ENCODE results near the gene HOXC10. TPM values are rescaled to one million over a fixed set of nuclear protein-coding genes. Genes with fewer than 3 reads are reported as not detected.

The HOXC10 gene
- total RNA-seq, 1 experiment from 2014 or later, result 3.8 TPM

DNA sequence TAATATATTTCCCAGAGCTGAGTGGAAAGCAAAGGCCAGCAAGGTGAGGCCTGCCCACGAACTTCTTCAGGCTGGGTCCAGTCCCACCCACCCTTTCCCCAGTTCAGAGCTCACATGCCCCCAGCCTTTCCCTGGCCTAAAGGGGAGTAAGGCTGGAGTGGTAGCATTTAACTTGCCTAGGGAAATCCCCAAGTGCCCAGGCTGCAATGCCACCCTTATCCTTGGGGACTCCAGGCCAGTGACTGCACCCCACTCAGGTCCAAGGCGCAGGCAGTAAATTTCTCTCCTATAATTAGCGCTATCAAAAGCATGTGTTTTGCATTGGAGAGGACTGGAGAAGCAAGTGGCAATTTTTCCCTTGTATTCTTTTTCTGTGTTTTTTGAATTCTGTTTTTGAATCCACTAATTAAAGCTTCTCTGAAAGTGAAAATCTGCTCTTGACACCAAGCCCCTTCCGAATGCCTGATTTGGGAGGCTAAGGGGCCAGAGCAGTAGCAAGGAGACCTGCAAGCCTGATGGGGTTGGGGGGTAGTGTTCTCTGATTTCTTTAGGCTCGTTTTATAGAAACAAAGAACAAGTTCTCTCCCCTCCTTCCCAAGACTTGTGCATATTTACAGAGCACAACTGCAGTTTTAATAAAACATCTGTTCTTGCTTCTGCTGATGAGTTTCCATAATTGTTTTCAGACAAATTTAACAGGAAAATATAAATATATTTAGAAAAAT lies 39.8 kb downstream of the HOXC10 start:
- BruUV-seq (replicated peaks), result no TSS peak

DNA sequence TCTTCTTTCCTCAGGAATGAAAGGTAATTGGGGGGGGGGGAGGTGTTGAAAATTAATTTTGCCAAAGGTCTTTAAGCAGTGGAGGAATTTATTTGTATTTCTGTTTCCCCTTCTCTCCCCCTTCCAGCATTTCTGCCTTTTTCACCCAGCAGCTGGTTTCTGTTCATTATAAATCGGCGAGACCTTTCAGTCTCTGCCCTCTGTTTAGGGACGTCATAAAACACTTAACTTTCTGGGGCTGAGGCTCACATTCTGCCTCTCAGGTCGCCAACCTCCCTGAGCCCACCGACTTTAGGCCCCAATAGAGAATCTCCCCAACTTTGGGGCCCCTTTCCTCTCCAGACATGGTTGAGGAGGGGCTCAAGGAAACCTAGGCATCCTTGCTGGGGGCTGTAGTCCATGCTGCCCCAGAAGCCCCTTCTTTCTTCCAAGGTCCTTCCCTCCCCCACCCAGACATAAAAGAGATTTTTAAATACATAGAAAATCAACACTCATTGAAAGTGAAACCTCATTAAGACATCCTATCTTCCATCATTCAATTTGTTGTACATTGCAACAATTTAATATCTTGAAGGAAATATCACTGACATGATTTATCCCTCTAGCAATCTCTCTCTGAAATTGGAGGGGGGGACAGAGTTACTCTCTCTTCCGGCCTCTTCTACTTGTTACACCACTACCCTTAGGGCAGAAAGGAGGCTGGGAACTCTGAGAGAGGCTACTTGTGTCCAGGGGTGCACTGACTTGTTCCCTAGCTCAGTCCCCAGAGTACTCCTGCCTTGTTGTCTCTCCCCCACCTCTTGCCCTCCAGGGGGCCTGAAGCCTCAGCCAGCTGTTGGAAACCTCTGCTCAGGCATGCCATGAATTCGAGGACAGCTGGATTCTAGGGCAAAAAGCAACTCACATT lies 40.8 kb downstream of the HOXC10 start:
- CTCF ChIA-PET, result interaction anchor here (0.6 to 1.0 kb wide), 2 partner anchors 180 to 194 kb away, joined by 3 read pairs; no protein-coding TSS in a partner anchor
- POLR2A ChIA-PET, result interaction anchor here (0.6 kb wide), 1 partner anchor 8 kb away, joined by 3 read pairs; no protein-coding TSS in a partner anchor
- Histone ChIP-seq H3K4me3 (replicated peaks in 1 of 2; ENCODE audit: low read depth in 1 of 2, low read length in 2 of 2) (no peak overlapping the region), H2AFZ (ENCODE audit: low read depth, low read length, poor library complexity, severe bottlenecking) (no peak overlapping the region), H3K27ac (ENCODE audit: low read depth, low read length) (no peak overlapping the region), H3K4me2 (ENCODE audit: low read length) (no peak overlapping the region), H3K9ac (ENCODE audit: low read length) (no peak overlapping the region), H3K9me3 (ENCODE audit: control insufficient read depth in 1 of 2, insufficient read depth in 1 of 2, low read depth in 1 of 2, low read length in 2 of 2) (no peaks in the 10 kb centered on the region), H3K4me1 (ENCODE audit: control insufficient read depth in 1 of 2, insufficient read depth in 2 of 2, low read length in 2 of 2) (peaks cover 7 to 13% of the 10 kb centered on the region in 2 experiments; a peak in 3 of 4 replicates), H3K79me2 (ENCODE audit: insufficient read depth, low read length) (no peaks in the 10 kb centered on the region), H4K20me1 (ENCODE audit: insufficient read depth) (no peaks in the 10 kb centered on the region), H3K36me3 (ENCODE audit: control insufficient read depth in 1 of 2, insufficient read depth in 2 of 2, low read length in 2 of 2) (no peaks in the 10 kb centered on the region), H3K27me3 (ENCODE audit: insufficient read depth, low read length) (no peaks in the 10 kb centered on the region), H3K9me2 (ENCODE audit: insufficient read depth) (no peaks in the 10 kb centered on the region)
- RAD21 ChIA-PET (ENCODE audit: low non-redundant PET in 1 of 2, low total read pairs in 2 of 2, uncharacterized antibody in 2 of 2, unreplicated experiment in 2 of 2), result no interaction called here
- DNase-seq (ENCODE audit: low read depth, low spot score) (no peak), ATAC-seq (no peak)
- BruUV-seq (replicated peaks), result no TSS peak
- TF ChIP-seq, protein P1, sequence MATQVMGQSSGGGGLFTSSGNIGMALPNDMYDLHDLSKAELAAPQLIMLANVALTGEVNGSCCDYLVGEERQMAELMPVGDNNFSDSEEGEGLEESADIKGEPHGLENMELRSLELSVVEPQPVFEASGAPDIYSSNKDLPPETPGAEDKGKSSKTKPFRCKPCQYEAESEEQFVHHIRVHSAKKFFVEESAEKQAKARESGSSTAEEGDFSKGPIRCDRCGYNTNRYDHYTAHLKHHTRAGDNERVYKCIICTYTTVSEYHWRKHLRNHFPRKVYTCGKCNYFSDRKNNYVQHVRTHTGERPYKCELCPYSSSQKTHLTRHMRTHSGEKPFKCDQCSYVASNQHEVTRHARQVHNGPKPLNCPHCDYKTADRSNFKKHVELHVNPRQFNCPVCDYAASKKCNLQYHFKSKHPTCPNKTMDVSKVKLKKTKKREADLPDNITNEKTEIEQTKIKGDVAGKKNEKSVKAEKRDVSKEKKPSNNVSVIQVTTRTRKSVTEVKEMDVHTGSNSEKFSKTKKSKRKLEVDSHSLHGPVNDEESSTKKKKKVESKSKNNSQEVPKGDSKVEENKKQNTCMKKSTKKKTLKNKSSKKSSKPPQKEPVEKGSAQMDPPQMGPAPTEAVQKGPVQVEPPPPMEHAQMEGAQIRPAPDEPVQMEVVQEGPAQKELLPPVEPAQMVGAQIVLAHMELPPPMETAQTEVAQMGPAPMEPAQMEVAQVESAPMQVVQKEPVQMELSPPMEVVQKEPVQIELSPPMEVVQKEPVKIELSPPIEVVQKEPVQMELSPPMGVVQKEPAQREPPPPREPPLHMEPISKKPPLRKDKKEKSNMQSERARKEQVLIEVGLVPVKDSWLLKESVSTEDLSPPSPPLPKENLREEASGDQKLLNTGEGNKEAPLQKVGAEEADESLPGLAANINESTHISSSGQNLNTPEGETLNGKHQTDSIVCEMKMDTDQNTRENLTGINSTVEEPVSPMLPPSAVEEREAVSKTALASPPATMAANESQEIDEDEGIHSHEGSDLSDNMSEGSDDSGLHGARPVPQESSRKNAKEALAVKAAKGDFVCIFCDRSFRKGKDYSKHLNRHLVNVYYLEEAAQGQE (IDR thresholded peaks at IDR 0.05; ENCODE audit: low read depth), result no peak
- TF ChIP-seq CBX3 (IDR thresholded peaks at IDR 0.05; ENCODE audit: low read depth), result no peak
- intact Hi-C loops (cut with micrococcal nuclease), result no loop called here

More for the DNA sequence above, 39.8 kb downstream of the HOXC10 start:
- H3K27ac ChIP-seq (ENCODE audit: low read depth, low read length), result no peak overlapping the region
- TF ChIP-seq POLR2A (IDR thresholded peaks at IDR 0.05; ENCODE audit: borderline replicate concordance, extremely low read depth, insufficient read depth, insufficient read length) (no peak), SP1 (IDR thresholded peaks at IDR 0.05; ENCODE audit: low read depth) (no peak), ZNF274 (IDR thresholded peaks at IDR 0.05; ENCODE audit: low read depth, low read length) (no peak)
- ChIA-PET CTCF (interaction anchor here (0.6 to 5.3 kb wide), 5 partner anchors 8 to 195 kb away, joined by 3 to 38 read pairs (median 3); partner anchors contain the start of genes HOXC5 and HOXC9), POLR2A (interaction anchor here (0.6 kb wide), 1 partner anchor 30 kb away, joined by 8 read pairs; no protein-coding TSS in a partner anchor), RAD21 (ENCODE audit: low non-redundant PET in 1 of 2, low total read pairs in 2 of 2, uncharacterized antibody in 2 of 2, unreplicated experiment in 2 of 2) (no interaction called here)
- no peaks in the 10 kb centered on the region for H3K9me3 ChIP-seq (ENCODE audit: control insufficient read depth in 1 of 2, insufficient read depth in 1 of 2, low read depth in 1 of 2, low read length in 2 of 2)
- H3K9me2 ChIP-seq (ENCODE audit: insufficient read depth), result no peaks in the 10 kb centered on the region
- no peaks in the 10 kb centered on the region for H3K36me3 ChIP-seq (ENCODE audit: control insufficient read depth in 1 of 2, insufficient read depth in 2 of 2, low read length in 2 of 2)
- no peaks in the 10 kb centered on the region for H4K20me1 ChIP-seq (ENCODE audit: insufficient read depth)
- H3K4me2 ChIP-seq (ENCODE audit: low read length), result no peak overlapping the region
- no peak for DNase-seq (ENCODE audit: low read depth, low spot score)
- no peak overlapping the region for H3K9ac ChIP-seq (ENCODE audit: low read length)
- no peak overlapping the region for H3K4me3 ChIP-seq (replicated peaks in 1 of 2; ENCODE audit: low read depth in 1 of 2, low read length in 2 of 2)
- peaks cover 7 to 17% of the 10 kb centered on the region in 2 experiments; a peak in 3 of 4 replicates for H3K4me1 ChIP-seq (ENCODE audit: control insufficient read depth in 1 of 2, insufficient read depth in 2 of 2, low read length in 2 of 2)
- H3K79me2 ChIP-seq (ENCODE audit: insufficient read depth, low read length), result no peaks in the 10 kb centered on the region
- ATAC-seq, result no peak
- no peak overlapping the region for H2AFZ ChIP-seq (ENCODE audit: low read depth, low read length, poor library complexity, severe bottlenecking)
- intact Hi-C loops (cut with micrococcal nuclease), result no loop called here
- no peaks in the 10 kb centered on the region for H3K27me3 ChIP-seq (ENCODE audit: insufficient read depth, low read length)
